ENCODE data around the gene FAM110D.

Gene FAM110D

GRCh38 chr1:26158908-26159742, at the start of gene FAM110D:
TSS of gene FAM110D (plus strand) at chr1:26159079. CDS start at chr1:26161292, 2,213 bp downstream.
- no peak for DNase-seq (ENCODE audit: low spot score)

GRCh38 chr1:26109229-26110164, 49.4 kb upstream of the FAM110D start:
- no peak for DNase-seq (ENCODE audit: low spot score)

GRCh38 chr1:26110731-26111529, 47.9 kb upstream of the FAM110D start:
- DNase-seq (ENCODE audit: low spot score) = peak; percentile 72

GRCh38 chr1:26111530-26112406, 47.1 kb upstream of the FAM110D start, which contains the start of gene PDIK1L:
TSS of gene PDIK1L (plus strand) at chr1:26111824. CDS start at chr1:26114309, 2,485 bp downstream.
- peak; percentile 92 for DNase-seq (ENCODE audit: low spot score)

- no peak for DNase-seq (ENCODE audit: low spot score)
Measured at GRCh38 chr1:26112407-26112775, 46.5 kb upstream of the FAM110D start.

GRCh38 chr1:26114165-26114927, 44.5 kb upstream of the FAM110D start:
- DNase-seq (ENCODE audit: low spot score) = no peak

GRCh38 chr1:26119892-26120608, 38.8 kb upstream of the FAM110D start:
- DNase-seq (ENCODE audit: low spot score) = no peak

GRCh38 chr1:26121854-26122773, 36.8 kb upstream of the FAM110D start:
- no peak for DNase-seq (ENCODE audit: low spot score)

GRCh38 chr1:26122988-26123973, 35.6 kb upstream of the FAM110D start:
- peak; percentile 28 for DNase-seq (ENCODE audit: low spot score)

GRCh38 chr1:26124418-26125331, 34.2 kb upstream of the FAM110D start:
- DNase-seq (ENCODE audit: low spot score) = no peak

- no peak for DNase-seq (ENCODE audit: low spot score)
Measured at GRCh38 chr1:26125382-26125781, 33.5 kb upstream of the FAM110D start.

- no peak for DNase-seq (ENCODE audit: low spot score)
Measured at GRCh38 chr1:26125946-26126320, 32.9 kb upstream of the FAM110D start.

- DNase-seq (ENCODE audit: low spot score) = peak; percentile 87
Measured at GRCh38 chr1:26126321-26127084, 32.4 kb upstream of the FAM110D start.

- peak; percentile 9 for DNase-seq (ENCODE audit: low spot score)
Measured at GRCh38 chr1:26127235-26128163, 31.4 kb upstream of the FAM110D start.
